HL-60 (cell line): ENCODE data around the gene UBE2G1.
A peak's percentile ranks its signal among the peaks of the same experiment; 100 is the strongest.

ENCODE experiments used
- CTCF ChIP-seq: IDR thresholded peaks from one replicate; pipeline ENCODE4 v1.5.1; 2011; ENCODE audit warnings: low read length, control low read depth, inconsistent platforms; ENCODE audit not compliant: insufficient read depth
- POLR2AphosphoS5 ChIP-seq: IDR thresholded peaks from 2 replicates; pipeline ENCODE4 v1.6.1; 2012; ENCODE audit warnings: low read depth

GRCh38 chr17:4412933-4413831 lies 46.7 kb upstream of the UBE2G1 start:
- TF ChIP-seq CTCF: peak; percentile 35
- TF ChIP-seq POLR2AphosphoS5: no peak
